ENCODE measurements around the gene THADA. TPM values are rescaled to one million over a fixed set of nuclear protein-coding genes. Genes with fewer than 3 reads are reported as not detected.

Gene THADA
- total RNA-seq, 3 donors from 2014 or later (not counting 1 experiment from before 2014, with no cell fraction given), result 34.1 to 35.7 (median 35.3) TPM

GRCh38 chr2:43616967-43617680, 21.3 kb upstream of the THADA start:
- H3K9me3 ChIP-seq (ENCODE audit: control insufficient read depth, insufficient read depth, low read length), result no peaks in the 10 kb centered on the region
- no peaks in the 10 kb centered on the region for H3K27me3 ChIP-seq (ENCODE audit: control insufficient read depth, insufficient read depth, low read length)
- WGBS (ENCODE audit: insufficient coverage), result 86% methylated on average over 4 of the region's 5 CpGs
- Mint-ChIP-seq H3K9me3 (no peaks in the 10 kb centered on the region), H3K27me3 (ENCODE audit: low read depth in 2 of 2) (peaks cover 10 to 23% of the 10 kb centered on the region in 2 donors), H3K4me1 (peaks cover 0 to 5% of the 10 kb centered on the region in 2 donors), H3K27ac (no peak overlapping the region), H3K4me3 (no peak overlapping the region), H3K36me3 (no peaks in the 10 kb centered on the region)
- no peak overlapping the region for H3K4me3 ChIP-seq (ENCODE audit: low read length)
- H3K27ac ChIP-seq (ENCODE audit: low read length), result no peak overlapping the region
- ATAC-seq (no peak), DNase-seq (no peak)
- H3K36me3 ChIP-seq (ENCODE audit: control insufficient read depth, insufficient read depth, low read length), result no peaks in the 10 kb centered on the region
- intact Hi-C loops (cut with micrococcal nuclease), result no loop called here
- TF ChIP-seq CTCF (IDR thresholded peaks at IDR 0.05), result no peak
- no peaks in the 10 kb centered on the region for H3K4me1 ChIP-seq (ENCODE audit: control insufficient read depth, insufficient read depth, low read length)

- no peak for TF ChIP-seq CTCF (IDR thresholded peaks at IDR 0.05)
- no peak for DNase-seq
- intact Hi-C loops (cut with micrococcal nuclease), result no loop called here
- H3K9me3 Mint-ChIP-seq, result no peaks in the 10 kb centered on the region
- WGBS (ENCODE audit: insufficient coverage), result 90% methylated on average over 7 of the region's 7 CpGs
- Histone ChIP-seq H3K4me1 (ENCODE audit: control insufficient read depth, insufficient read depth, low read length) (no peaks in the 10 kb centered on the region), H3K27ac (ENCODE audit: low read length) (no peak overlapping the region), H3K36me3 (ENCODE audit: control insufficient read depth, insufficient read depth, low read length) (no peaks in the 10 kb centered on the region), H3K27me3 (ENCODE audit: control insufficient read depth, insufficient read depth, low read length) (no peaks in the 10 kb centered on the region), H3K4me3 (ENCODE audit: low read length) (no peak overlapping the region), H3K9me3 (ENCODE audit: control insufficient read depth, insufficient read depth, low read length) (no peaks in the 10 kb centered on the region)
- H3K27me3 Mint-ChIP-seq (ENCODE audit: low read depth in 2 of 2), result peaks cover 12 to 14% of the 10 kb centered on the region in 2 donors
- ATAC-seq, result no peak
- H3K36me3 Mint-ChIP-seq, result no peaks in the 10 kb centered on the region
- H3K4me1 Mint-ChIP-seq, result peaks cover 0 to 5% of the 10 kb centered on the region in 2 donors
- no peak overlapping the region for H3K27ac Mint-ChIP-seq
- H3K4me3 Mint-ChIP-seq, result no peak overlapping the region
These were observed 17.1 kb upstream of the THADA start for GRCh38 chr2:43612944-43613343.

GRCh38 chr2:43611987-43612894, 16.4 kb upstream of the THADA start:
- ATAC-seq (peak; percentile 90 to 98 (median 96)), DNase-seq (peak; percentile 47 to 85)
- no peak overlapping the region for H3K27ac Mint-ChIP-seq
- Histone ChIP-seq H3K27ac (ENCODE audit: low read length) (no peak overlapping the region), H3K36me3 (ENCODE audit: control insufficient read depth, insufficient read depth, low read length) (no peaks in the 10 kb centered on the region), H3K9me3 (ENCODE audit: control insufficient read depth, insufficient read depth, low read length) (no peaks in the 10 kb centered on the region), H3K4me1 (ENCODE audit: control insufficient read depth, insufficient read depth, low read length) (no peaks in the 10 kb centered on the region), H3K27me3 (ENCODE audit: control insufficient read depth, insufficient read depth, low read length) (no peaks in the 10 kb centered on the region), H3K4me3 (ENCODE audit: low read length) (no peak overlapping the region)
- intact Hi-C loops (cut with micrococcal nuclease), result no loop called here
- H3K4me1 Mint-ChIP-seq, result peaks cover 0 to 5% of the 10 kb centered on the region in 2 donors
- 76% methylated on average over 13 of the region's 14 CpGs for WGBS (ENCODE audit: insufficient coverage)
- no peaks in the 10 kb centered on the region for H3K9me3 Mint-ChIP-seq
- peak; percentile 78 for TF ChIP-seq CTCF (IDR thresholded peaks at IDR 0.05)
- H3K4me3 Mint-ChIP-seq, result no peak overlapping the region
- peaks cover 12 to 14% of the 10 kb centered on the region in 2 donors for H3K27me3 Mint-ChIP-seq (ENCODE audit: low read depth in 2 of 2)
- no peaks in the 10 kb centered on the region for H3K36me3 Mint-ChIP-seq

Measured in natural killer cell (primary cell).